Stomach (tissue), 9 donors: Measurements from ENCODE around the gene DCANP1. TPM values are rescaled to one million over a fixed set of nuclear protein-coding genes. Genes with fewer than 3 reads are reported as not detected.

ENCODE experiments used
- DNase-seq, 2 donors: peaks; one replicate each; pipeline versions ENCODE4 v3.0.0 to v3.0.0-alpha.2; 2013 to 2019
- H3K27ac ChIP-seq, 5 donors: fragments of 200-600 bp in 4 of 5; sonication (generic) in 4 of 5; one replicate each; pipeline ENCODE4 v1.5.1; 2013 to 2019; ENCODE audit warnings: mild to moderate bottlenecking in 1 of 5, moderate library complexity in 1 of 5
- H3K27me3 ChIP-seq, 3 donors: fragments of 200-600 bp; sonication (generic); one replicate each; pipeline ENCODE4 v1.5.1; 2017 to 2019; ENCODE audit warnings: mixed run types in 1 of 3
- H3K36me3 ChIP-seq, 4 donors: fragments of 200-600 bp; sonication (generic); 1 replicate in 3 of 4; 2 replicates in 1 of 4; pipeline ENCODE4 v1.5.1; 2016 to 2019
- H3K4me1 ChIP-seq, 4 donors: fragments of 200-600 bp; sonication (generic); one replicate each; pipeline ENCODE4 v1.5.1; 2016 to 2019
- H3K4me3 ChIP-seq, 4 donors: fragments of 200-600 bp; sonication (generic) in 3 of 4; one replicate each; pipeline ENCODE4 v1.5.1; 2016 to 2019; ENCODE audit warnings: mild to moderate bottlenecking in 1 of 4
- H3K9me3 ChIP-seq, 4 donors: fragments of 200-600 bp; sonication (generic); one replicate each; pipeline ENCODE4 v1.5.1; 2016 to 2019
- EP300 ChIP-seq: sonication (generic); formaldehyde crosslinking; IDR thresholded peaks from one replicate; pipeline ENCODE4 v1.6.1; 2017; ENCODE audit warnings: antibody characterized with exemption
- POLR2A ChIP-seq, 4 donors: fragments of 450-650 bp; IDR thresholded peaks; one replicate each; pipeline ENCODE4 v1.6.1; 2016; ENCODE audit warnings: antibody characterized with exemption in 4 of 4, control low read depth in 2 of 4, mild to moderate bottlenecking in 1 of 4, moderate library complexity in 1 of 4
- POLR2AphosphoS5 ChIP-seq, 3 donors: sonication (generic); formaldehyde crosslinking; IDR thresholded peaks; one replicate each; pipeline ENCODE4 v1.6.1; 2016; ENCODE audit warnings: antibody characterized with exemption in 3 of 3
- WGBS, 5 donors: extraction: QIAGEN DNeasy Blood & Tissue Kit in 3 of 5; methylation state at CpG; one replicate each; pipeline versions ENCODE4 v1.1.5 to v1.1.7; 2013 to 2018; 5-methylcytosine and 5-hydroxymethylcytosine counted together
- intact Hi-C: fragments of 100-400 bp; cut with DNase I; formaldehyde crosslinking; loops from one replicate; pipeline ENCODE4 v1.15.1; 2023; ENCODE audit warnings: low total_unique reads
- polyA plus RNA-seq, 3 donors: library from polyadenylated mRNA; stranded (reverse); fragments of 200-250 nt; gene quantifications; one replicate each; pipeline ENCODE4 v1.2.3, GENCODE V29; 2013
- total RNA-seq, 5 donors: library from RNA; depleted of rRNA; stranded (reverse); fragments of >200 nt; gene quantifications; one replicate each; pipeline versions ENCODE4 v1.1.0 to v1.2.3, GENCODE V29; 2014 to 2016
- TF ChIP-seq, protein P1 (sequence below), 7 experiments: fragments of 450-650 bp in 4 of 7; fragments of 200-600 bp in 3 of 7; sonication (generic) in 3 of 7; IDR thresholded peaks; one replicate each; pipeline ENCODE4 v1.5.1; 2016 to 2019; ENCODE audit warnings: antibody characterized with exemption in 7 of 7, control low read depth in 2 of 7, mild to moderate bottlenecking in 1 of 7
- donor health status: healthy with polysubstance abuse.
- donor health status: Bipolar disorder and iron deficiency.
- donor health status: healthy.

Gene DCANP1
- total and polyA plus RNA-seq, 8 donors: 0.55 TPM; not detected in 7

- no peak for DNase-seq
These were observed 45.1 kb upstream of the DCANP1 start for GRCh38 chr5:135492319-135492626.

DNA sequence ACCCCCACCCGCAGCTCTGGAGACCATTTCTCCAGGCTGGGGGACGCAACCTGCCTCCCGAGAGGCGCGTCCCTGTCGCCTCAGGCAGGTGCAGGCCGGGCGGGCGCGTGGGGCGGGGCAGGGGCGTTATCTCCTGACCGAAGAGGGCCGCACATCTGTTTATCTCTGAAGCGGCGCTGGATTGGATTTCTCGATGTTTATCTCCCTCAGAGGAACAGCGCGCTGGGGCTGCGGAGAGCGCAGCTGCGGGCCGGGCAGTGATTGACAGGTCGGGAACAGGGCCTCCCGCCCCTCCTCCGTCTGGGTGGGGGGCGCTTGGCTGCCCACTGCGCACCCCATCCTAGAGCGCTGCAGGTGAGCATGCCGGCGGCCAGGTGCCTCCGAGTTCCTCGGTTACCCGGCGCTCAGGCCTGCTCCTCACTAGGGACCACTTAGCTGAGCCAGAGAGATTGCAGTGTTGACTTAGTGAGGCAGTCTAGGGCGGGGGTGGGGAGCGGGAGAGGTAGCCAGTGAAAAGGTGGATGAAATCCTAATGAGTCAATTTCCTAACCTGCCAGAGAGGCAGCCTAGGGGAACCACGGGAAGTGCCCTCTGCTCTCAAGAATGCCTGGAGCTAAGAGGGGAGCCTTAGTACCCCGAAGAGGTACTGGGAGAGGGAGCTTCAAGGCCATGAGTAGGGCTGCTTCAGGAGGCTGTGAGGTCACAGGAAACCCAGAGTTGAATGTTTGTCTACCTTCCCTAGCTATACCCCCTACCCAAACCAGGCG lies 44.6 kb upstream of the DCANP1 start:
- peaks cover 6 to 63% (median 58%) of the 10 kb centered on the region in 3 donors for H3K27me3 ChIP-seq
- H3K9me3 ChIP-seq: no peaks in the 10 kb centered on the region
- intact Hi-C loops: no loop called here
- TF ChIP-seq POLR2AphosphoS5 (IDR thresholded peaks at IDR 0.05) (no peak), POLR2A (IDR thresholded peaks at IDR 0.05) (no peak), EP300 (no peak)
- TF ChIP-seq, protein P1, sequence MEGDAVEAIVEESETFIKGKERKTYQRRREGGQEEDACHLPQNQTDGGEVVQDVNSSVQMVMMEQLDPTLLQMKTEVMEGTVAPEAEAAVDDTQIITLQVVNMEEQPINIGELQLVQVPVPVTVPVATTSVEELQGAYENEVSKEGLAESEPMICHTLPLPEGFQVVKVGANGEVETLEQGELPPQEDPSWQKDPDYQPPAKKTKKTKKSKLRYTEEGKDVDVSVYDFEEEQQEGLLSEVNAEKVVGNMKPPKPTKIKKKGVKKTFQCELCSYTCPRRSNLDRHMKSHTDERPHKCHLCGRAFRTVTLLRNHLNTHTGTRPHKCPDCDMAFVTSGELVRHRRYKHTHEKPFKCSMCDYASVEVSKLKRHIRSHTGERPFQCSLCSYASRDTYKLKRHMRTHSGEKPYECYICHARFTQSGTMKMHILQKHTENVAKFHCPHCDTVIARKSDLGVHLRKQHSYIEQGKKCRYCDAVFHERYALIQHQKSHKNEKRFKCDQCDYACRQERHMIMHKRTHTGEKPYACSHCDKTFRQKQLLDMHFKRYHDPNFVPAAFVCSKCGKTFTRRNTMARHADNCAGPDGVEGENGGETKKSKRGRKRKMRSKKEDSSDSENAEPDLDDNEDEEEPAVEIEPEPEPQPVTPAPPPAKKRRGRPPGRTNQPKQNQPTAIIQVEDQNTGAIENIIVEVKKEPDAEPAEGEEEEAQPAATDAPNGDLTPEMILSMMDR (IDR thresholded peaks at IDR 0.05): no peak
- DNase-seq: peak; percentile 30 to 77
- H3K27ac ChIP-seq: no peak overlapping the region
- H3K4me3 ChIP-seq: peak overlapping the region in 1 of 4 donors; percentile 23
- H3K4me1 ChIP-seq: peaks cover 21 to 47% (median 30%) of the 10 kb centered on the region in 4 donors
- H3K36me3 ChIP-seq: no peaks in the 10 kb centered on the region
- 10 to 38% (median 19%) methylated on average over 6 to 40 of the region's 40 CpGs for WGBS, 5 donors

More at GRCh38 chr5:135492319-135492626, 45.1 kb upstream of the DCANP1 start:
- Histone ChIP-seq H3K4me1 (peaks cover 21 to 47% (median 30%) of the 10 kb centered on the region in 4 donors), H3K27me3 (peaks cover 6 to 62% (median 53%) of the 10 kb centered on the region in 3 donors), H3K4me3 (no peak overlapping the region), H3K9me3 (no peaks in the 10 kb centered on the region), H3K36me3 (no peaks in the 10 kb centered on the region), H3K27ac (no peak overlapping the region)
- 28 to 62% (median 40%) methylated on average over 3 of the region's 3 CpGs for WGBS, 5 donors
- intact Hi-C loops: no loop called here
- TF ChIP-seq POLR2A (IDR thresholded peaks at IDR 0.05): no peak
- TF ChIP-seq EP300: no peak
- no peak for TF ChIP-seq POLR2AphosphoS5 (IDR thresholded peaks at IDR 0.05)
- TF ChIP-seq, protein P1 (IDR thresholded peaks at IDR 0.05): no peak

DNA sequence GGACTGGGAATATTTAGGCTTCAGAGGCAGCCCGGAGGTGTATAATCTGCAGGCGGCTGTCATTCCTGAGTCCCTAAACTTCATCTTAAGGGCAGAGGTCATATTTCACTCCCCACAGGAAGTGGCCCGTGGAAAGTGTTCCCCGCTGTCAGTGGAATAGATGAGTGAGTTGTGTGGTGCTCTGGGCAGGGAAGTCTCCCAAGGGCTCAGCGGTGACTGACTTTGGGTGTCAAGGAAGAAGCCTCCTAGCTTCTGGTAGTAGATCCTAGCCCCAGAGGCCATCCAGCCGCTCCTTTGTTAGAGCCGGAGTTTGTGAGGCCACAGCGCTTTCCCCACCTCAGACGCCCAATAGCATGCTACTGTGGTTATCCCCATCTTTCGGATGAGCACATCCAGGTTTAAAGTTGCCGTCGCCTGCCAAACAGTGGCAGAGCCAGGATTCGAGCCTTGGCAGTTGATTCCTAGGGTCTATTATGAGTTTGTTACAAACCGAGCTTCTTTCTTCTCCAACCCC lies 43.9 kb upstream of the DCANP1 start:
- TF ChIP-seq, protein P1 (IDR thresholded peaks at IDR 0.05): no peak
- TF ChIP-seq EP300: no peak
- TF ChIP-seq POLR2AphosphoS5 (IDR thresholded peaks at IDR 0.05): no peak
- no peak for TF ChIP-seq POLR2A (IDR thresholded peaks at IDR 0.05)
- WGBS, 5 donors: 32 to 40% (median 36%) methylated on average over 14 of the region's 14 CpGs

GRCh38 chr5:135490245-135491037 lies 43.3 kb upstream of the DCANP1 start:
- Histone ChIP-seq H3K4me1 (peaks cover 21 to 47% (median 30%) of the 10 kb centered on the region in 4 donors), H3K36me3 (no peaks in the 10 kb centered on the region), H3K9me3 (no peaks in the 10 kb centered on the region), H3K27me3 (peaks cover 6 to 76% (median 65%) of the 10 kb centered on the region in 3 donors), H3K4me3 (peak overlapping the region in 2 of 4 donors; percentile 42 to 48), H3K27ac (no peak overlapping the region)
- intact Hi-C loops: no loop called here
- TF ChIP-seq EP300 (no peak), POLR2AphosphoS5 (IDR thresholded peaks at IDR 0.05) (no peak), POLR2A (IDR thresholded peaks at IDR 0.05) (no peak)
- TF ChIP-seq, protein P1 (IDR thresholded peaks at IDR 0.05): no peak
- WGBS, 5 donors: 27 to 37% (median 30%) methylated on average over 22 to 49 of the region's 49 CpGs
- peak in 1 of 2 donors; percentile 45 for DNase-seq

More for the DNA sequence above, 43.9 kb upstream of the DCANP1 start:
- Histone ChIP-seq H3K9me3 (no peaks in the 10 kb centered on the region), H3K27ac (no peak overlapping the region), H3K36me3 (no peaks in the 10 kb centered on the region), H3K4me1 (peaks cover 21 to 47% (median 30%) of the 10 kb centered on the region in 4 donors), H3K27me3 (peaks cover 6 to 69% (median 62%) of the 10 kb centered on the region in 3 donors), H3K4me3 (peak overlapping the region in 1 of 4 donors; percentile 23)
- intact Hi-C loops: no loop called here
- no peak for DNase-seq
